T-cell (primary cell): ENCODE results near the gene CORO1C. TPM values are rescaled to one million over a fixed set of nuclear protein-coding genes. Genes with fewer than 3 reads are reported as not detected.

Source experiments
- ATAC-seq, 4 experiments: fragments of 200-7000 bp in 3 of 4; fragments of 150-1000 bp in 1 of 4; cut with Tn5 transposase; replicated peaks in 1 of 4; 1 replicate in 3 of 4; 2 replicates in 1 of 4; pipeline ENCODE4 v1.10.0; 2021; ENCODE audit warnings: moderate library complexity in 3 of 4, mild to moderate bottlenecking in 2 of 4, moderate number of reproducible peaks in 1 of 4
- CTCF ChIA-PET, 2 donors: fragments of 300-600 bp; sonication (Branson Sonifier 250); formaldehyde crosslinking; loops; one replicate each; lab custom pipeline; 2022; ENCODE audit warnings: antibody characterized with exemption in 2 of 2; lab: Charles Lee
- POLR2A ChIA-PET, 2 donors: fragments of 300-600 bp; sonication (Branson Sonifier 250); formaldehyde crosslinking; loops; one replicate each; lab custom pipeline; 2022; ENCODE audit warnings: antibody characterized with exemption in 2 of 2; lab: Charles Lee
- DNase-seq, 35 experiments: peaks; one replicate each; pipeline versions ENCODE4 v3.0.0 to v3.0.0-alpha.2; 2013 to 2023
- H3K27ac ChIP-seq: one replicate; pipeline ENCODE4 v1.5.1; 2013; ENCODE audit warnings: low read length
- H3K27me3 ChIP-seq, 2 experiments: replicated peaks in 1 of 2; 1 replicate in 1 of 2; 2 replicates in 1 of 2; pipeline versions ENCODE4 v1.6.1 to v1.7.0; 2013; ENCODE audit warnings: low read length in 1 of 2, mixed read lengths in 1 of 2; ENCODE audit not compliant: control insufficient read depth in 2 of 2, insufficient read depth in 2 of 2; ENCODE audit errors: extremely low read depth in 1 of 2
- H3K36me3 ChIP-seq, 2 donors: 1 replicate in 1 of 2; 2 replicates in 1 of 2; pipeline versions ENCODE4 v1.6.1 to v1.7.0; 2013; ENCODE audit warnings: low read length in 1 of 2; ENCODE audit not compliant: control insufficient read depth in 2 of 2, insufficient read depth in 1 of 2; ENCODE audit errors: extremely low read depth in 1 of 2
- H3K4me1 ChIP-seq, 2 experiments: 1 replicate in 1 of 2; 2 replicates in 1 of 2; pipeline versions ENCODE4 v1.6.1 to v1.7.0; 2013; ENCODE audit warnings: low read length in 2 of 2, mixed read lengths in 1 of 2; ENCODE audit not compliant: insufficient read depth in 2 of 2, control insufficient read depth in 1 of 2; ENCODE audit errors: extremely low read depth in 1 of 2
- H3K4me3 ChIP-seq, 2 donors: 1 replicate in 1 of 2; 2 replicates in 1 of 2; pipeline versions ENCODE4 v1.5.1 to v1.7.0; 2013; ENCODE audit warnings: mild to moderate bottlenecking in 2 of 2, low read length in 1 of 2, moderate library complexity in 1 of 2; ENCODE audit not compliant: control insufficient read depth in 1 of 2; ENCODE audit errors: extremely low read depth in 1 of 2
- H3K9me3 ChIP-seq: 2 replicates; pipeline ENCODE4 v1.7.0; 2013
- H3K27ac Mint-ChIP-seq, 2 donors: one replicate each; pipeline ENCODE4 v1.8.0; 2020 to 2021; ENCODE audit warnings: mild to moderate bottlenecking in 2 of 2, mixed read lengths in 2 of 2
- H3K27me3 Mint-ChIP-seq, 2 donors: one replicate each; pipeline ENCODE4 v1.8.0; 2021 to 2022; ENCODE audit warnings: mixed read lengths in 2 of 2
- H3K36me3 Mint-ChIP-seq: one replicate; pipeline ENCODE4 v1.8.0; 2021; ENCODE audit warnings: mixed read lengths
- H3K4me1 Mint-ChIP-seq, 3 donors: one replicate each; pipeline ENCODE4 v1.8.0; 2020 to 2022; ENCODE audit warnings: mixed read lengths in 3 of 3, mild to moderate bottlenecking in 1 of 3
- H3K4me3 Mint-ChIP-seq, 3 donors: one replicate each; pipeline ENCODE4 v1.8.0; 2020 to 2022; ENCODE audit warnings: mild to moderate bottlenecking in 3 of 3, mixed read lengths in 3 of 3, moderate library complexity in 3 of 3
- H3K9me3 Mint-ChIP-seq, 3 donors: one replicate each; pipeline ENCODE4 v1.8.0; 2020 to 2022; ENCODE audit warnings: mixed read lengths in 3 of 3
- WGBS: methylation state at CpG from one replicate; pipeline ENCODE4 v1.1.5; 2013; ENCODE audit warnings: missing lambda C conversion rate; ENCODE audit not compliant: insufficient coverage; 5-methylcytosine and 5-hydroxymethylcytosine counted together
- total RNA-seq, 35 experiments: library from RNA in 6 of 35; stranded (reverse) in 6 of 35; fragments of 120-200 nt in 1 of 35; gene quantifications; one replicate each; pipeline versions ENCODE4 v1.2.1 to v1.2.4 and lab custom pipeline; 2013 to 2026

CORO1C gene
- total RNA-seq, 5 donors from 2014 or later (not counting 1 experiment from before 2014, with no cell fraction given): 7.4 to 11.4 (median 8.7) TPM

DNA sequence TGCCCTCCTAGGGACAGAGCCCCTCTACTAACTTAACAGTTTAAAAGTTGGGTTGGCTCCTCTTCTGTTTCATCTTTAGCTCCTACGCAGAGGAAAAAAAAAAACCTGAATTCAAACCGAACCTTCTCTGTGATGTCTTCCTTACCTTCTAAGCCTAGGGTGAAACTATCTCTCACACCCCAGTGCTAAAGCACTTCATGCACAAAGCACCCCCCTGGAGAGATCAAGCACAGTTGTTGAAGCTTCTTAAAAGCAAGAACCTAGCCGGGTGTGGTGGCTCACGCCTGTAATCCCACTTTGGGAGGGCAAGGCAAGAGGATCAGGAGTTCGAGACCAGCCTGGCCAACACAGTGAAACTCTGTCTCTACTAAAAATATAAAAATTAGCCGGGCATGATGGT is 37.6 kb downstream of the CORO1C start:
- H3K4me1 Mint-ChIP-seq: peaks cover 59 to 68% (median 63%) of the 10 kb centered on the region in 3 donors
- H3K36me3 ChIP-seq: no peaks in the 10 kb centered on the region
- H3K27me3 Mint-ChIP-seq: no peaks in the 10 kb centered on the region
- no peak for ATAC-seq
- peaks cover 3% of the 10 kb centered on the region for H3K36me3 Mint-ChIP-seq
- no peak for DNase-seq
- no peak overlapping the region for H3K27ac ChIP-seq
- H3K9me3 ChIP-seq: no peaks in the 10 kb centered on the region
- WGBS: 80% methylated on average over 1 of the region's 6 CpGs
- H3K4me3 ChIP-seq: no peak overlapping the region
- CTCF ChIA-PET: interaction anchor here in 1 of 2 donors (1.1 kb wide), 1 partner anchor 76 kb away, joined by 3 read pairs; no protein-coding TSS in a partner anchor
- peaks cover 32 to 46% of the 10 kb centered on the region in 2 experiments for H3K4me1 ChIP-seq
- peak overlapping the region in 1 of 2 donors; percentile 81 for H3K27ac Mint-ChIP-seq
- no peaks in the 10 kb centered on the region for H3K27me3 ChIP-seq
- POLR2A ChIA-PET: interaction anchor here in 1 of 2 donors (0.7 kb wide), 1 partner anchor 111 kb away, joined by 6 read pairs; no protein-coding TSS in a partner anchor
- peak overlapping the region in 2 of 3 donors; percentile 14 to 25 for H3K4me3 Mint-ChIP-seq
- no peaks in the 10 kb centered on the region for H3K9me3 Mint-ChIP-seq

DNA sequence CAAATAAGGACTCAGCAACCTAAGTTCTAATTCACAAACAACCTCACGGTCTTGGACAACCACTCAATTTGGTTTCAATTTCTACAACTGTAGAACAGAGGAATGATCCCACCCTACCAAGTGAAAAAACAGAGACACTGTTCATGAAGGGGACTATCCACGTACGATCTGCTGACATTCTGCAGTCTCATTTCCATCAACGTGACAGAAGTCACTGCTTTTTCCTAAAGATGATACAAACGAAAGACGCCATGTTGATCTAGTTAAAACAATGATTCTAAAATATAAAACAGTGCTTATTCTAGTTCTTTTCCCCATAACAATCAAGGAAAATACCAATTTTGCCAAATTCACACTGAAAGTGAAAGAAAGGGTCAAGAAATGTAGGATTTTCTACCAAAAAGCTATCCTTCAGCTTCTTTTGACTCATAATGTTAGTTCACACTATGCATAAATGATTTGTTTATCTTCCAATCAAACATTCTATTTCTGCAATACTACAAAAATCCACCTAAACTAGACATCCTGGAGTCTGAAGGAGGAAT is 38.1 kb downstream of the CORO1C start:
- Histone ChIP-seq H3K4me1 (peaks cover 35 to 48% of the 10 kb centered on the region in 2 experiments), H3K4me3 (no peak overlapping the region), H3K27me3 (no peaks in the 10 kb centered on the region), H3K36me3 (no peaks in the 10 kb centered on the region), H3K9me3 (no peaks in the 10 kb centered on the region), H3K27ac (no peak overlapping the region)
- Mint-ChIP-seq H3K27me3 (no peaks in the 10 kb centered on the region), H3K27ac (peak overlapping the region; percentile 54 to 81), H3K4me3 (peak overlapping the region in 2 of 3 donors; percentile 14 to 25), H3K9me3 (no peaks in the 10 kb centered on the region), H3K36me3 (peaks cover 3% of the 10 kb centered on the region), H3K4me1 (peaks cover 64 to 72% (median 66%) of the 10 kb centered on the region in 3 donors)
- ATAC-seq (no peak), DNase-seq (no peak)
- ChIA-PET CTCF (interaction anchor here (0.6 to 0.9 kb wide), 2 partner anchors 76 to 928 kb away, joined by 3 to 5 read pairs; no protein-coding TSS in a partner anchor), POLR2A (interaction anchor here (0.6 to 0.7 kb wide), 2 partner anchors 112 to 118 kb away, joined by 4 to 6 read pairs; no protein-coding TSS in a partner anchor)
- WGBS: 86% methylated on average over 1 of the region's 6 CpGs

DNA sequence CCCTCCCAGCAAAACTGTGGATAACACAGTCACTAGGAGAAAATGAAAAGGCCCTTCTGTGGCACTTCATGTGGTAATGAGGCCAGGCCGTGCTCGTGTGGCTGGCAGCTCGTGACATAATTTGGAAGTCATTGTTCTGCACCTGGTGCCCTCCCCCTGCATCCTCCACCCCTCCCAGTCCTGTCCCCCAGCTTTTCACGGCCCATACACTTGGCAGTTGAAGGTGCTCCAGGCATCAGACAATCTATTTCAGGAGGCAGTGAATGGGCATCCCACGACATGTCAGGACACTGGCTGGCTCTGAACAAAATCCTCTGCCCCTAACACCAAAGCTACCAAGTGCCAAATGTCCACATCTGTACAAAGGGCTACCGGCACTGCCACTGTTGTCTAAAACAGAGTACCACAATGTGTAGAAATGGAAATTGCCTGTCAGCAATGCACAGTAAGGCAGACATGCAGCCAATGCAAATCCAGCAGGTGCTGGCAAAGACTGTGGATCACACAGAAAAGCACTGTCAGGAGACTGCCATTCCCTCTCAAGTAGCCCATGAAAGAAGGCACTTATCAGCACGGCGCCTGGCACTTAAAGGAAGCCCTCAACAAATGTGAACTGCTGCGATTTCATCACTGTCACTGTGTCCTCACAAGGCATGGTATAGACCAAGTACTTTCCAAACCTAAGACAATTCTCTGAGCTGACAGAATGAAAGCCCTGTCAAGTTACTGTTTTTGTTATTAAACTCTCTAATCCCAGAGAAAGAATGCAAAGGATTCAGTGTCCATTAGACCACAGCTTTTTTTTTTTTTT is 39.1 kb downstream of the CORO1C start:
- Histone ChIP-seq H3K36me3 (no peaks in the 10 kb centered on the region), H3K27ac (peak overlapping the region; percentile 55), H3K4me1 (peaks cover 35 to 49% of the 10 kb centered on the region in 2 experiments), H3K9me3 (no peaks in the 10 kb centered on the region), H3K4me3 (peak overlapping the region in 1 of 2 donors; percentile 28), H3K27me3 (no peaks in the 10 kb centered on the region)
- POLR2A ChIA-PET: interaction anchor here (0.6 kb wide), 2 partner anchors 119 to 1005 kb away, joined by 4 to 7 read pairs; no protein-coding TSS in a partner anchor
- Mint-ChIP-seq H3K4me1 (peaks cover 67 to 76% (median 68%) of the 10 kb centered on the region in 3 donors), H3K27me3 (no peaks in the 10 kb centered on the region), H3K27ac (peak overlapping the region; percentile 44 to 78), H3K4me3 (peak overlapping the region in 2 of 3 donors; percentile 11 to 81), H3K9me3 (no peaks in the 10 kb centered on the region), H3K36me3 (no peaks in the 10 kb centered on the region)
- CTCF ChIA-PET: interaction anchor here (0.9 to 2.8 kb wide), 2 partner anchors 28 to 75 kb away, joined by 5 to 13 read pairs; no protein-coding TSS in a partner anchor
- peak in 11 of 35 experiments; percentile 2 to 43 (median 9) for DNase-seq
- 53% methylated on average over 9 of the region's 9 CpGs for WGBS
- ATAC-seq: peak in 3 of 4 experiments; percentile 23 to 56 (median 33)

DNA sequence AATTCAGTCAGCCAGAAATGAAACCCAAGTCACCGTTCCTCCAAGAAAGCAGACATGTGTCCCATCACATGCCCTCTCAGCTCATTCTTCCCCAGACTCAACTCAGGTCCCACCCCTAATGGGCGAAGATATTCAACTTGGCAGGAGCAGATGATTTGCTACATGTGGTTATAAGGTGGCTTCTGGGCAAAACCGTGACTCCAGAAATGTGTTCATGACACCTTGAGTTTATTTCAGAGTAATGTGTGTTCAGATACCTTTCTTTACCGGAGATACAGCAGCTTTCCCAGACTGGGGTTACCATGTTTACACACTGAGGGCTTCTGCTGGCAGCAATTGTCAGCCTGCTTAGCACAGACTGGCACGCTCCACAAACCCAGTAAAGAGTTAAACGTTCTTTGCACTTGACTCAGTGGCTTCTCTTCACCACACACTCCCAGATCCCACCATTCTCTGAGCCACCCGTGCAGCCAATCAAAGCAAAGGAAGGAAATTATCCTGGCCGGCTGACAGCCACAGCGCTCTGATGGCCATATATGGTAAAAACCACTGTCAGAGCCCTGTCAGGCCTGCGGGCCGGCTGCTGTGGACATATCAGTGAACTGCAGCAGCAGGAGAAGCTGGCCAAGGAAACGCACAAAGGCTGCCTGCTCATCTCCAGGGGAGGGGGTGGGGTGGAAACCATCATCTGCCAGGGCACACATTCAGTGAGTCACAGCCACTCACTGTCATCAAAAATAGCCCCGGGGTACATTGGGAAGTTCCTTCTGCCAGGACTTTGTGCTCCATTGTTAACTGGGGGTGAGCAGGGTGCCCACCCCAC is 39.9 kb downstream of the CORO1C start:
- Mint-ChIP-seq H3K4me3 (peak overlapping the region; percentile 50 to 81 (median 62)), H3K9me3 (no peaks in the 10 kb centered on the region), H3K27me3 (no peaks in the 10 kb centered on the region), H3K4me1 (peaks cover 62 to 71% (median 67%) of the 10 kb centered on the region in 3 donors), H3K27ac (peak overlapping the region; percentile 44 to 78), H3K36me3 (no peaks in the 10 kb centered on the region)
- DNase-seq (peak; percentile 21 to 69 (median 48)), ATAC-seq (peak; percentile 63 to 81 (median 76))
- 17% methylated on average over 9 of the region's 13 CpGs for WGBS
- H3K36me3 ChIP-seq: no peaks in the 10 kb centered on the region
- H3K27ac ChIP-seq: peak overlapping the region; percentile 55
- H3K27me3 ChIP-seq: no peaks in the 10 kb centered on the region
- ChIA-PET POLR2A (interaction anchor here in 1 of 2 donors (0.7 kb wide), 1 partner anchor 32 kb away, joined by 13 read pairs; no protein-coding TSS in a partner anchor), CTCF (interaction anchor here (0.5 to 2.8 kb wide), 8 partner anchors 9 to 1914 kb away, joined by 3 to 13 read pairs (median 4); no protein-coding TSS in a partner anchor)
- peaks cover 35 to 46% of the 10 kb centered on the region in 2 experiments for H3K4me1 ChIP-seq
- no peaks in the 10 kb centered on the region for H3K9me3 ChIP-seq
- peak overlapping the region; percentile 28 to 45 for H3K4me3 ChIP-seq

DNA sequence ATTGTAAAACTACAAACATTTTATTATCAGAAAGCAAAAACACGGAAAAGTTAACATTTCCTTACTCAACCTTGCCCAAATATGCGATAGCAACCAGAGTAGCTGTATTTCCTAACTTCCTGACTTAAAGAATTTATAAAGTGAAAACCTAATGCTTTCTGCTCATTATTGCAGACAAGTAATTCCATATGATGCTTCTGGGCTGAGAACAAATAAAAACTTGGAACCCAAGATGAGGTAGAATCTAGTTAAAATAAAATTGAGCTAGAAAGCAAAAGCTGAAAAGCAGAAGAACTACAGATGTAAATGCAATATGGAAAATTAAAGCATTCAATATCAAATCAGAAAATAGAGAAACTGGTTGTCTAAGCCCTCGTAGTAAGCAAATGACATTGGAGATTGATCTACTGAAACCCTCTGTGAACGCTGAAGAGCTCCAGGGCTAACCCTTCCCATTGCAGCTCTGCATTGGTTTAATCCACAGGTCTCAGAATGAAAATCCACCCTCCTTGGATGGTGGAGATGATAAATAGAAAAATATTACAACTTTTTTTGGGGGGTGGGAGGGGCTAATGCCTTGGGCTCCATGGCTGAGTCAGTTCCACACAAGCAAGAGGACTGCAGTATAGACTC is 40.7 kb downstream of the CORO1C start:
- H3K36me3 ChIP-seq: no peaks in the 10 kb centered on the region
- CTCF ChIA-PET: interaction anchor here (0.5 to 2.8 kb wide), 8 partner anchors 11 to 1915 kb away, joined by 3 to 13 read pairs (median 4); no protein-coding TSS in a partner anchor
- Mint-ChIP-seq H3K36me3 (no peaks in the 10 kb centered on the region), H3K27ac (peak overlapping the region; percentile 44 to 78), H3K27me3 (no peaks in the 10 kb centered on the region), H3K4me1 (peaks cover 58 to 68% (median 60%) of the 10 kb centered on the region in 3 donors), H3K4me3 (peak overlapping the region; percentile 50 to 81 (median 62)), H3K9me3 (no peaks in the 10 kb centered on the region)
- DNase-seq: no peak
- peaks cover 35 to 40% of the 10 kb centered on the region in 2 experiments for H3K4me1 ChIP-seq
- no CpG with 5 or more reads among the region's 4 CpGs for WGBS
- ATAC-seq: no peak
- H3K27me3 ChIP-seq: no peaks in the 10 kb centered on the region
- H3K9me3 ChIP-seq: no peaks in the 10 kb centered on the region
- H3K27ac ChIP-seq: peak overlapping the region; percentile 55
- no peak overlapping the region for H3K4me3 ChIP-seq
- POLR2A ChIA-PET: interaction anchor here in 1 of 2 donors (0.5 to 0.7 kb wide), 3 partner anchors 32 to 1735 kb away, joined by 3 to 13 read pairs (median 3); partner anchors contain the start of gene TMEM263
